H9 (cell line): Measurements from ENCODE around the gene PDXDC1. TPM values are rescaled to one million over a fixed set of nuclear protein-coding genes. Genes with fewer than 3 reads are reported as not detected.

Experiments
- DNase-seq: peaks from one replicate; pipeline ENCODE4 v3.0.0-alpha.2; 2017
- H2AFZ ChIP-seq: one replicate; pipeline ENCODE4 v1.6.1; 2013; ENCODE audit warnings: mild to moderate bottlenecking, low read length, control low read depth, moderate library complexity
- H2AK5ac ChIP-seq: 2 replicates; pipeline ENCODE4 v1.6.1; 2013; ENCODE audit warnings: low read length, control low read depth, mixed read lengths; ENCODE audit not compliant: insufficient read length
- H2BK120ac ChIP-seq: one replicate; pipeline ENCODE4 v1.6.1; 2013; ENCODE audit warnings: low read depth, mild to moderate bottlenecking, low read length, control low read depth, inconsistent platforms; ENCODE audit not compliant: poor library complexity, severe bottlenecking
- H2BK12ac ChIP-seq: 2 replicates; pipeline ENCODE4 v1.6.1; 2013; ENCODE audit warnings: low read length, control low read depth, mixed read lengths, low read depth; ENCODE audit not compliant: insufficient read length
- H2BK15ac ChIP-seq: 2 replicates; pipeline ENCODE4 v1.6.1; 2013; ENCODE audit warnings: low read depth, low read length, control low read depth
- H2BK20ac ChIP-seq: one replicate; pipeline ENCODE4 v1.6.1; 2013; ENCODE audit warnings: low read depth, mild to moderate bottlenecking, low read length, control low read depth, inconsistent platforms; ENCODE audit not compliant: poor library complexity, severe bottlenecking
- H2BK5ac ChIP-seq: 2 replicates; pipeline ENCODE4 v1.6.1; 2013; ENCODE audit warnings: low read length, control low read depth, mixed read lengths; ENCODE audit not compliant: insufficient read length
- H3K14ac ChIP-seq: 2 replicates; pipeline ENCODE4 v1.6.1; 2013; ENCODE audit warnings: low read length, control low read depth; ENCODE audit not compliant: insufficient read depth
- H3K18ac ChIP-seq: 2 replicates; pipeline ENCODE4 v1.6.1; 2013; ENCODE audit warnings: low read depth, mild to moderate bottlenecking, mixed read lengths, low read length, control low read depth; ENCODE audit not compliant: insufficient read length
- H3K23ac ChIP-seq: 2 replicates; pipeline ENCODE4 v1.6.1; 2013; ENCODE audit warnings: low read length, control low read depth, mixed read lengths, low read depth; ENCODE audit not compliant: insufficient read length
- H3K23me2 ChIP-seq: 2 replicates; pipeline ENCODE4 v1.6.1; 2013; ENCODE audit warnings: low read depth, mild to moderate bottlenecking, mixed read lengths, low read length, control low read depth; ENCODE audit not compliant: insufficient read length, poor library complexity, severe bottlenecking
- H3K27ac ChIP-seq: 2 replicates; pipeline ENCODE4 v1.5.1; 2013; ENCODE audit warnings: low read length, control low read depth, mixed read lengths, low read depth; ENCODE audit not compliant: insufficient read length
- H3K27me3 ChIP-seq: 2 replicates; pipeline ENCODE4 v1.6.1; 2013; ENCODE audit warnings: low read length, control low read depth, inconsistent platforms; ENCODE audit not compliant: insufficient read depth
- H3K4ac ChIP-seq: 2 replicates; pipeline ENCODE4 v1.6.1; 2013; ENCODE audit warnings: low read depth, mild to moderate bottlenecking, control low read depth, inconsistent platforms, low read length, moderate library complexity
- H3K4me1 ChIP-seq: 2 replicates; pipeline ENCODE4 v1.6.1; 2013; ENCODE audit warnings: low read length, control low read depth, inconsistent platforms; ENCODE audit not compliant: insufficient read depth
- H3K4me2 ChIP-seq: 2 replicates; pipeline ENCODE4 v1.6.1; 2013; ENCODE audit warnings: low read length, control low read depth, mixed read lengths; ENCODE audit not compliant: insufficient read length, insufficient read depth
- H3K56ac ChIP-seq: 2 replicates; pipeline ENCODE4 v1.6.1; 2013; ENCODE audit warnings: low read depth, mild to moderate bottlenecking, mixed read lengths, low read length, control low read depth; ENCODE audit not compliant: insufficient read length
- H3K79me1 ChIP-seq: 2 replicates; pipeline ENCODE4 v1.6.1; 2013; ENCODE audit warnings: low read depth, mild to moderate bottlenecking, moderate library complexity, low read length, control low read depth, inconsistent platforms; ENCODE audit not compliant: insufficient read depth, poor library complexity, severe bottlenecking
- H3K79me2 ChIP-seq: 2 replicates; pipeline ENCODE4 v1.6.1; 2013; ENCODE audit warnings: low read length, control low read depth, inconsistent platforms; ENCODE audit not compliant: insufficient read depth
- H3K9ac ChIP-seq: 2 replicates; pipeline ENCODE4 v1.6.1; 2013; ENCODE audit warnings: low read length, control low read depth, mixed read lengths; ENCODE audit not compliant: insufficient read length; ENCODE audit errors: extremely low read depth
- H3K9me3 ChIP-seq: one replicate; pipeline ENCODE4 v1.6.1; 2013; ENCODE audit warnings: low read depth, low read length, inconsistent platforms; ENCODE audit not compliant: control insufficient read depth
- H3T11ph ChIP-seq: one replicate; pipeline ENCODE4 v1.6.1; 2013; ENCODE audit warnings: mild to moderate bottlenecking, low read length, control low read depth, inconsistent platforms
- H4K20me1 ChIP-seq: one replicate; pipeline ENCODE4 v1.6.1; 2013; ENCODE audit not compliant: control insufficient read depth, insufficient read length, insufficient read depth
- H4K5ac ChIP-seq: 2 replicates; pipeline ENCODE4 v1.6.1; 2013; ENCODE audit warnings: low read depth, mild to moderate bottlenecking, mixed read lengths, low read length, control low read depth; ENCODE audit not compliant: insufficient read length
- H4K8ac ChIP-seq: replicated peaks from 2 replicates; pipeline ENCODE4 v1.6.1; 2013; ENCODE audit warnings: low read length, control low read depth, mixed read lengths, low read depth; ENCODE audit not compliant: insufficient read length
- H4K91ac ChIP-seq: 2 replicates; pipeline ENCODE4 v1.6.1; 2013; ENCODE audit warnings: low read depth, mild to moderate bottlenecking, moderate library complexity, mixed read lengths, low read length, control low read depth; ENCODE audit not compliant: insufficient read length
- H3K27ac Mint-ChIP-seq, 3 experiments: 2 replicates in 2 of 3; 3 replicates in 1 of 3; pipeline ENCODE4 v1.8.0; 2020 to 2021; ENCODE audit warnings: mixed read lengths in 3 of 3, mild to moderate bottlenecking in 1 of 3, moderate library complexity in 1 of 3
- H3K27me3 Mint-ChIP-seq: 2 replicates; pipeline ENCODE4 v1.8.0; 2021; ENCODE audit warnings: low read depth, mild to moderate bottlenecking, moderate library complexity, mixed read lengths
- H3K36me3 Mint-ChIP-seq, 3 experiments: 2 replicates in 2 of 3; 3 replicates in 1 of 3; pipeline ENCODE4 v1.8.0; 2020 to 2021; ENCODE audit warnings: low read depth in 3 of 3, mixed read lengths in 3 of 3; ENCODE audit not compliant: insufficient read depth in 1 of 3
- H3K4me1 Mint-ChIP-seq, 2 experiments: 2 replicates each; pipeline ENCODE4 v1.8.0; 2020; ENCODE audit warnings: mixed read lengths in 2 of 2
- H3K4me3 Mint-ChIP-seq, 2 experiments: 2 replicates in 1 of 2; 3 replicates in 1 of 2; pipeline ENCODE4 v1.8.0; 2020 to 2021; ENCODE audit warnings: mild to moderate bottlenecking in 2 of 2, mixed read lengths in 2 of 2, moderate library complexity in 1 of 2
- H3K9me3 Mint-ChIP-seq, 2 experiments: 2 replicates in 1 of 2; 3 replicates in 1 of 2; pipeline ENCODE4 v1.8.0; 2020; ENCODE audit warnings: mild to moderate bottlenecking in 2 of 2, mixed read lengths in 2 of 2, moderate library complexity in 1 of 2
- WGBS: extraction: QIAGEN DNeasy Blood & Tissue Kit; methylation state at CpG from one replicate; pipeline ENCODE4 v1.1.7; 2013; ENCODE audit warnings: missing lambda C conversion rate, low lambda C conversion rate, mixed read lengths; ENCODE audit not compliant: insufficient read length; ENCODE audit errors: extremely low coverage; 5-methylcytosine and 5-hydroxymethylcytosine counted together
- total RNA-seq: library from RNA; stranded (reverse); gene quantifications from 2 replicates; pipeline ENCODE4 v1.2.1, GENCODE V29; 2021
- TF ChIP-seq, protein P1 (sequence below): fragments of 200-600 bp; sonication (generic); conservative IDR thresholded peaks from 3 replicates; pipeline ENCODE4 v1.8.0; 2021; ENCODE audit warnings: antibody characterized with exemption, mild to moderate bottlenecking

PDXDC1 gene
- total RNA-seq, 1 experiment from 2014 or later: 112 TPM

DNA sequence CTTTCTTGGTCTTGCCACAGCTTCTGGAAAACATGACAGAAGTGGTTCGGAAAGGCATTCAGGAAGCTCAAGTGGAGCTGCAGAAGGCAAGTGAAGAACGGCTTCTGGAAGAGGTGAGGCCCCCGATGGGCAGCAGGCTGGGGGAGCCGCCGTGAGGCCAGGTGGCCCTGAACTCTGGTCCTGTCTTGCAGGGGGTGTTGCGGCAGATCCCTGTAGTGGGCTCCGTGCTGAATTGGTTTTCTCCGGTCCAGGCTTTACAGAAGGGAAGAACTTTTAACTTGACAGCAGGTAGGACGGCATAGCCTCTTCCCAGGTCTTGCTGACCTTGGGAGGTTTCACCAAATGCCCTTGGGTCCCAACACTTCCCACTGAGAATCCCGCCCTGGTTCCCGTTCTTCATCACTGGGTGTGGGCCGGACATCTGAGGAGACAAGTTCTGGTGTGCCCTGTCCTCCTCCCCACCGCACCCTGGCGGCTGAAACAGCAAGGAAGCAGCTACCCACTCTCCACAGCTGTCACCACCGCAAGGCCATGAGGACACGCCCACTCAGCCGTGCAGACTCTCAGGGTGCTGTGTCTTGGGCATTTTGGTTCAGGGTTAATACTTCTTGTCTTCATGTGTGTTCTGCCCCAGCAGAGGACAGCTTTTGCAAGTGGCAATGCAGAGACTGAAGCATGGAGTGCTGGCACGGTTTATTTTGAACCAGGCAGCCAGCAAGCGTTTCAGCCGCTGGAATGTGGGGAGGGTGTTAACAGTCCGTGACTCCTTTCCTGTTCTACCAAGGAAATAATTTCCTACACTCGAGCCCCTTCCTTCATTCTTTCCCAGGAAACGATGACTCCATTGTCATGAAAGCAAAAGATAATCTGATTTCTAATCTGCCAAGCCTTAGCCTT, 59.7 kb downstream of the PDXDC1 start:
- no peak overlapping the region for H3K27ac ChIP-seq
- H2AFZ ChIP-seq: no peak overlapping the region
- no peaks in the 10 kb centered on the region for H3K79me2 ChIP-seq
- H3K36me3 Mint-ChIP-seq: peaks cover 26 to 86% (median 78%) of the 10 kb centered on the region in 3 experiments; a peak in 6 of 7 replicates
- WGBS: no CpG with 5 or more reads among the region's 23 CpGs
- peak overlapping the region in 2 of 3 experiments; percentile 11 to 18; a peak in 2 of 7 replicates for H3K27ac Mint-ChIP-seq
- H3K14ac ChIP-seq: no peak overlapping the region
- H2BK12ac ChIP-seq: no peak overlapping the region
- H3K9me3 ChIP-seq: no peaks in the 10 kb centered on the region
- no peaks in the 10 kb centered on the region for H3K27me3 Mint-ChIP-seq
- H2BK15ac ChIP-seq: no peak overlapping the region
- no peak overlapping the region for H4K5ac ChIP-seq
- no peaks in the 10 kb centered on the region for H3K23me2 ChIP-seq
- no peak overlapping the region for H3K18ac ChIP-seq
- no peaks in the 10 kb centered on the region for H3K9me3 Mint-ChIP-seq
- H3K9ac ChIP-seq: no peak overlapping the region
- no peak overlapping the region for H2BK5ac ChIP-seq
- no peak overlapping the region for H2BK20ac ChIP-seq
- no peak overlapping the region for H3K23ac ChIP-seq
- no peaks in the 10 kb centered on the region for H4K20me1 ChIP-seq
- no peaks in the 10 kb centered on the region for H3K4me1 Mint-ChIP-seq
- no peak overlapping the region for H4K8ac ChIP-seq
- TF ChIP-seq, protein P1, sequence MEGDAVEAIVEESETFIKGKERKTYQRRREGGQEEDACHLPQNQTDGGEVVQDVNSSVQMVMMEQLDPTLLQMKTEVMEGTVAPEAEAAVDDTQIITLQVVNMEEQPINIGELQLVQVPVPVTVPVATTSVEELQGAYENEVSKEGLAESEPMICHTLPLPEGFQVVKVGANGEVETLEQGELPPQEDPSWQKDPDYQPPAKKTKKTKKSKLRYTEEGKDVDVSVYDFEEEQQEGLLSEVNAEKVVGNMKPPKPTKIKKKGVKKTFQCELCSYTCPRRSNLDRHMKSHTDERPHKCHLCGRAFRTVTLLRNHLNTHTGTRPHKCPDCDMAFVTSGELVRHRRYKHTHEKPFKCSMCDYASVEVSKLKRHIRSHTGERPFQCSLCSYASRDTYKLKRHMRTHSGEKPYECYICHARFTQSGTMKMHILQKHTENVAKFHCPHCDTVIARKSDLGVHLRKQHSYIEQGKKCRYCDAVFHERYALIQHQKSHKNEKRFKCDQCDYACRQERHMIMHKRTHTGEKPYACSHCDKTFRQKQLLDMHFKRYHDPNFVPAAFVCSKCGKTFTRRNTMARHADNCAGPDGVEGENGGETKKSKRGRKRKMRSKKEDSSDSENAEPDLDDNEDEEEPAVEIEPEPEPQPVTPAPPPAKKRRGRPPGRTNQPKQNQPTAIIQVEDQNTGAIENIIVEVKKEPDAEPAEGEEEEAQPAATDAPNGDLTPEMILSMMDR: no peak; the same call in 2 of the 3 replicates
- no peak overlapping the region for H3K4ac ChIP-seq
- no peaks in the 10 kb centered on the region for H3K4me1 ChIP-seq
- no peak overlapping the region for H2BK120ac ChIP-seq
- no peak for DNase-seq
- H3K79me1 ChIP-seq: no peaks in the 10 kb centered on the region
- H2AK5ac ChIP-seq: no peak overlapping the region
- H3K27me3 ChIP-seq: no peaks in the 10 kb centered on the region
- no peak overlapping the region for H4K91ac ChIP-seq
- H3K4me3 Mint-ChIP-seq: no peak overlapping the region
- H3T11ph ChIP-seq: no peak overlapping the region
- H3K56ac ChIP-seq: no peak overlapping the region
- H3K4me2 ChIP-seq: no peak overlapping the region
